Natural killer cell (primary cell): ENCODE measurements around the gene ANKRD12. TPM values are rescaled to one million over a fixed set of nuclear protein-coding genes. Genes with fewer than 3 reads are reported as not detected.
A peak's percentile ranks its signal among the peaks of the same experiment; 100 is the strongest.
"Not testable (repeated sequence)": the region's sequence is repeated elsewhere in the genome, so short reads cannot be mapped to it uniquely, and the experiment has no call there.

Experiments used
- ATAC-seq, 3 donors: fragments of 150-1000 bp in 2 of 3; fragments of 200-7000 bp in 1 of 3; cut with Tn5 transposase; 1 replicate in 1 of 3; 2 replicates in 2 of 3; pipeline ENCODE4 v1.10.0; 2021; ENCODE audit warnings: mild to moderate bottlenecking in 2 of 3, moderate library complexity in 2 of 3
- DNase-seq, 2 donors: peaks; one replicate each; pipeline versions ENCODE4 v3.0.0 to v3.0.0-alpha.2; 2013 to 2021; ENCODE audit warnings: mixed read lengths in 1 of 2
- H3K27ac ChIP-seq: one replicate; pipeline ENCODE4 v1.5.1; 2013; ENCODE audit warnings: mild to moderate bottlenecking, low read length
- H3K27me3 ChIP-seq: one replicate; pipeline ENCODE4 v1.6.1; 2013; ENCODE audit warnings: low read length; ENCODE audit not compliant: control insufficient read depth, insufficient read depth
- H3K36me3 ChIP-seq: one replicate; pipeline ENCODE4 v1.6.1; 2013; ENCODE audit warnings: low read length; ENCODE audit not compliant: control insufficient read depth, insufficient read depth
- H3K4me1 ChIP-seq: one replicate; pipeline ENCODE4 v1.6.1; 2013; ENCODE audit warnings: low read length; ENCODE audit not compliant: control insufficient read depth, insufficient read depth
- H3K4me3 ChIP-seq: one replicate; pipeline ENCODE4 v1.5.1; 2013; ENCODE audit warnings: low read length
- H3K9me3 ChIP-seq: one replicate; pipeline ENCODE4 v1.6.1; 2013; ENCODE audit warnings: low read length; ENCODE audit not compliant: control insufficient read depth, insufficient read depth
- H3K27ac Mint-ChIP-seq, 2 donors: one replicate each; pipeline ENCODE4 v1.8.0; 2022; ENCODE audit warnings: mild to moderate bottlenecking in 2 of 2, mixed read lengths in 2 of 2, moderate library complexity in 1 of 2
- H3K27me3 Mint-ChIP-seq, 2 donors: one replicate each; pipeline ENCODE4 v1.8.0; 2022; ENCODE audit warnings: low read depth in 2 of 2, mixed read lengths in 2 of 2
- H3K36me3 Mint-ChIP-seq: one replicate; pipeline ENCODE4 v1.8.0; 2022; ENCODE audit warnings: mixed read lengths
- H3K4me1 Mint-ChIP-seq, 2 donors: one replicate each; pipeline ENCODE4 v1.8.0; 2022; ENCODE audit warnings: mixed read lengths in 2 of 2
- H3K4me3 Mint-ChIP-seq: one replicate; pipeline ENCODE4 v1.8.0; 2022; ENCODE audit warnings: mild to moderate bottlenecking, moderate library complexity, mixed read lengths
- H3K9me3 Mint-ChIP-seq, 2 donors: one replicate each; pipeline ENCODE4 v1.8.0; 2022; ENCODE audit warnings: mixed read lengths in 2 of 2
- WGBS: methylation state at CpG from one replicate; pipeline ENCODE4 v1.1.7; 2013; ENCODE audit warnings: missing lambda C conversion rate; ENCODE audit not compliant: insufficient coverage; 5-methylcytosine and 5-hydroxymethylcytosine counted together
- intact Hi-C: fragments of 100-400 bp; cut with micrococcal nuclease; formaldehyde crosslinking; loops from one replicate; pipeline ENCODE4 v1.14.2; 2022
- total RNA-seq, 4 donors: library from RNA; stranded (reverse); fragments of 120-200 nt in 1 of 4; gene quantifications; one replicate each; pipeline versions ENCODE4 v1.2.3 to v1.2.4, GENCODE V29; 2013 to 2022
- TF ChIP-seq, protein P1 (sequence below): fragments of 200-600 bp; IDR thresholded peaks from one replicate; pipeline ENCODE4 v1.8.0; 2022; ENCODE audit warnings: antibody characterized with exemption

Gene ANKRD12
- total RNA-seq = 100 to 1,000 TPM; 136 to 148 (median 141) TPM
- 191 TPM for total RNA-seq (2013)

DNA sequence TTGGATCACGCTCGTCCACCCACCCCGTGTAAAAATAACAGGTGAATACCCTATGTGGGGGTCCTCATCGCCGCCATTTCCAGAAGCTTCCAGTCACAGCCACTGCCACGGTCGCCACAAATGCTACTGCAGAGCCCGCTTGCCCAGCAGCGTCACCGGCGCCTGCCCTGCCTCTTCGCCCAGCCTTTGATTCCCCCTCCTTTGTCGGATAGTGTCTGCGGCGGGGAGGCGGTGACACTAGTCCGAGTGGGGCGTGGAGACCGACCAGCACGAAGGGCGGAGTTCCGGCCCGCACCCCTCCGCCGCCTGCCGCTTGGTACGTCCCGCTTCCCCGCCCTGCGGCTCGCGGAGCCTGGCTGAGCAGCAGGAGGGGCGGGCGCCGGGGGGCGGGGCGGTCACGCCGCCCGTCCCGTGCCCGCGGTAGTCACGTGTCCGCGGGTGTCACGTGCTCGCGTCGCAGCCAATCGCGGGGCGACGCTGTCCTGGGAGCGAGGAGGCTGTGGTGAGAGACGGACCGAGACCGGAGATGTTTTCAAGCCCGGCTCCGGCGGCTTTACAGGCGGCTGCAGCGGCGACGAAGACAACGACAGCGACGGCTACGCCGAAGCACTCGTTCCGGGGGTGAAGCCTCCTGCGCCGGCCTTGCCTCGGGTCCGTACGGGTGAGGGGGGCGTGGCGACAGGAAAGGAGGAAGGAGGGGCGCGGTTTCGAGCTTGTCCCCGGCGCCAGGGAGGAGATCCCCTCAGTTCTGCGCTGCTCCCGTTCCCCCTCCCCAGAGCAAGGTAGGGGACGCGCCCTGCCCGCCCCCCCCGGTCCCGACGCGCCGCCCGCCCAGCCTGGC lies at the start of gene ANKRD12:
Gene ANKRD12, plus strand, starts transcription at position 467 of the 841 bp plus-strand sequence. CDS start 45,652 bp downstream, outside the sequence.
- ATAC-seq = peak; percentile 78 to 95 (median 82)
- H3K4me1 ChIP-seq = peaks cover 16% of the 10 kb centered on the region
- no peaks in the 10 kb centered on the region for H3K9me3 ChIP-seq
- TF ChIP-seq, protein P1, sequence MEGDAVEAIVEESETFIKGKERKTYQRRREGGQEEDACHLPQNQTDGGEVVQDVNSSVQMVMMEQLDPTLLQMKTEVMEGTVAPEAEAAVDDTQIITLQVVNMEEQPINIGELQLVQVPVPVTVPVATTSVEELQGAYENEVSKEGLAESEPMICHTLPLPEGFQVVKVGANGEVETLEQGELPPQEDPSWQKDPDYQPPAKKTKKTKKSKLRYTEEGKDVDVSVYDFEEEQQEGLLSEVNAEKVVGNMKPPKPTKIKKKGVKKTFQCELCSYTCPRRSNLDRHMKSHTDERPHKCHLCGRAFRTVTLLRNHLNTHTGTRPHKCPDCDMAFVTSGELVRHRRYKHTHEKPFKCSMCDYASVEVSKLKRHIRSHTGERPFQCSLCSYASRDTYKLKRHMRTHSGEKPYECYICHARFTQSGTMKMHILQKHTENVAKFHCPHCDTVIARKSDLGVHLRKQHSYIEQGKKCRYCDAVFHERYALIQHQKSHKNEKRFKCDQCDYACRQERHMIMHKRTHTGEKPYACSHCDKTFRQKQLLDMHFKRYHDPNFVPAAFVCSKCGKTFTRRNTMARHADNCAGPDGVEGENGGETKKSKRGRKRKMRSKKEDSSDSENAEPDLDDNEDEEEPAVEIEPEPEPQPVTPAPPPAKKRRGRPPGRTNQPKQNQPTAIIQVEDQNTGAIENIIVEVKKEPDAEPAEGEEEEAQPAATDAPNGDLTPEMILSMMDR = no peak
- no peaks in the 10 kb centered on the region for H3K27me3 ChIP-seq
- peak within 1 kb of the TSS; percentile 99 for H3K4me3 ChIP-seq
- no peaks in the 10 kb centered on the region for H3K27me3 Mint-ChIP-seq
- DNase-seq = peak; percentile 99
- WGBS = under 1% methylated on average over 95 of the region's 95 CpGs
- intact Hi-C loops = loop anchor here (1.0 to 5.0 kb wide), 4 partner anchors 18 to 341 kb away; partner anchors contain the start of genes RALBP1 and TWSG1
- peaks cover 12% of the 10 kb centered on the region for H3K36me3 ChIP-seq
- H3K4me1 Mint-ChIP-seq = peaks cover 47 to 58% of the 10 kb centered on the region in 2 donors
- H3K27ac ChIP-seq = peak within 1 kb of the TSS; percentile 96
- peak within 1 kb of the TSS; percentile 97 for H3K4me3 Mint-ChIP-seq
- H3K9me3 Mint-ChIP-seq = no peaks in the 10 kb centered on the region
- H3K27ac Mint-ChIP-seq = peak within 1 kb of the TSS; percentile 97 to 98
- H3K36me3 Mint-ChIP-seq = no peaks in the 10 kb centered on the region

DNA sequence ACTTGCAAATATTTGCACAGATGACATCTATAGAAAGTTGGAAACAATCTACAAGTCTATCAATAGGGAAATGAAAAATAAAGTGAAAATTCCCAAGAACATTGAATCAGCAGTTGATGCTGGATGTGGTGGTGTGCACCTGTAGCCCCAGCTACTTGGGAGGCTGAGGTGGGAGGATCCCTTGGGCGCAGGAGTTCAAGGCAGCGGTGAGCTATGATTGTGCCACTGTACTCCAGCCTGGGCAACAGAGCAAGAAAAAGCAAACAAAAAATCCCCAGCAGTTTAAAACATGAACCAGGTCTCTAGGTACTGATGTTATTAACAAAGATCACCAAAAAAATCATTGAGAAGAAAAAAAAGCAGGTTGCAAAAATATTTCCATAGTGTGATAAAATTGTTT lies 49.4 kb upstream of the ANKRD12 start:
- whole genome bisulfite sequencing = 100% methylated on average over 2 of the region's 2 CpGs
- ATAC-seq (no peak), DNase-seq (no peak)
- no peaks in the 10 kb centered on the region for H3K36me3 ChIP-seq
- Mint-ChIP-seq H3K27me3 (peaks cover 0 to 3% of the 10 kb centered on the region in 2 donors), H3K4me1 (peaks cover 18% of the 10 kb centered on the region in 2 donors), H3K4me3 (no peak overlapping the region), H3K9me3 (no peaks in the 10 kb centered on the region), H3K36me3 (no peaks in the 10 kb centered on the region), H3K27ac (no peak overlapping the region)
- intact Hi-C loops = no loop called here
- no peaks in the 10 kb centered on the region for H3K27me3 ChIP-seq
- no peak overlapping the region for H3K4me3 ChIP-seq
- H3K4me1 ChIP-seq = peaks cover 14% of the 10 kb centered on the region
- no peak overlapping the region for H3K27ac ChIP-seq
- TF ChIP-seq, protein P1 = no peak
- no peaks in the 10 kb centered on the region for H3K9me3 ChIP-seq

DNA sequence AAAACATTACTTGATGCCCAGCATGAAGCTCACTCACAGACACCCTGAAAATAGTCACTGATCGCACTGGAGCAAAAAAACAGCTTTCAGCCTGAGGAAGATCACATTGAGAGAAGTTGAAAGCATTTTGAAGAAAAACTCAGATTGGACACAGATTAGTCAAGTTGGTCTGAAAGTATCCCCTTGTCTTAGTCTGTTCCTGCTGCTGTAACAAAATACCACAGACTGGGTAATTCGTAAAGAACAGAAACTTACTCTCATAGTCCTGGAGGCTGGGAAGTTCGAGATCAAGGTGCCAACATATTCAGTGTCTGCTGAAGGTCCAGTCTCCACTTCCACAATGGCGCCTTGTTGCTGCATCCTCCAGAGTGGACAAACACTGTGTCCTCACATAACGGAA lies 48.3 kb upstream of the ANKRD12 start:
- TF ChIP-seq, protein P1 = no peak
- intact Hi-C loops = no loop called here
- Histone ChIP-seq H3K4me1 (peaks cover 7% of the 10 kb centered on the region), H3K27me3 (no peaks in the 10 kb centered on the region), H3K9me3 (no peaks in the 10 kb centered on the region), H3K4me3 (no peak overlapping the region), H3K36me3 (no peaks in the 10 kb centered on the region), H3K27ac (no peak overlapping the region)
- WGBS = 91% methylated on average over 5 of the region's 5 CpGs
- no peak overlapping the region for H3K27ac Mint-ChIP-seq
- H3K36me3 Mint-ChIP-seq = no peaks in the 10 kb centered on the region
- ATAC-seq (no peak), DNase-seq (no peak)
- H3K4me3 Mint-ChIP-seq = no peak overlapping the region
- peaks cover 7% of the 10 kb centered on the region in 2 donors for H3K4me1 Mint-ChIP-seq
- no peaks in the 10 kb centered on the region for H3K9me3 Mint-ChIP-seq
- peaks cover 0 to 3% of the 10 kb centered on the region in 2 donors for H3K27me3 Mint-ChIP-seq

DNA sequence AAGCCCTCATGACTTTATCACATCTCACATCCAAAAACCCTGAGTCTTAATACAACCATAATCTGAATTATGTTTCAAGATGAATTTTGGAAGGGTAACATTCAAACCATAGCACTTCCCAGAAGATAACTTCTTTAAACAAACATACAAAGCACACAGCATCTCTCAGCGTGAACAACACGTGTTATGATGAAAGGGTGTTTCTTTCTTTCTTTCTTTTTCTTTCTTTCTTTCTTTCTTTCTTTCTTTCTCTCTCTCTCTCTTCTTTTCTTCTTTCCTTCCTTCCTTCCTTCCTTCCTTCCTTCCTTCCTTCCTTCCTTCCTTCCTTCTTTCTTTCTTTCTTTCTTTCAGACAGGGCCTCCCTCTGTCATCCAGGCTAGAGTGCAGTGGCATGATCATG lies 47.9 kb upstream of the ANKRD12 start:
- DNase-seq, H3K27me3 ChIP-seq, H3K4me1 ChIP-seq, H3K4me3 Mint-ChIP-seq, H3K27ac ChIP-seq, H3K36me3 ChIP-seq, H3K4me1 Mint-ChIP-seq, H3K36me3 Mint-ChIP-seq, H3K4me3 ChIP-seq, H3K27ac Mint-ChIP-seq, H3K9me3 Mint-ChIP-seq, H3K9me3 ChIP-seq, ATAC-seq, intact Hi-C loops, H3K27me3 Mint-ChIP-seq: not testable (repeated sequence)
- no CpG with 5 or more reads among the region's 2 CpGs for WGBS
